Spleen (tissue), 7 donors: Measurements from ENCODE around the gene EHBP1L1.

Experiments
- CTCF ChIP-seq, 11 experiments: fragments of 200-600 bp in 7 of 11; fragments of 450-650 bp in 4 of 11; sonication (generic) in 4 of 11; IDR thresholded peaks in 8 of 11; conservative IDR thresholded peaks in 3 of 11; 1 replicate in 7 of 11; 2 replicates in 4 of 11; pipeline versions ENCODE4 v1.4.0 to v1.8.0; 2016 to 2021; ENCODE audit warnings: antibody characterized with exemption in 11 of 11, inconsistent platforms in 4 of 11, mild to moderate bottlenecking in 1 of 11
- POLR2A ChIP-seq, 3 donors: fragments of 450-650 bp; IDR thresholded peaks; one replicate each; pipeline ENCODE4 v1.5.1; 2017; ENCODE audit warnings: antibody characterized with exemption in 3 of 3, mild to moderate bottlenecking in 1 of 3
- POLR2AphosphoS5 ChIP-seq, 3 donors: sonication (generic); formaldehyde crosslinking; IDR thresholded peaks; one replicate each; pipeline ENCODE4 v1.5.1; 2017; ENCODE audit warnings: antibody characterized with exemption in 3 of 3
- donor health status: DM: no; HTN: no; CAD: no; lungs with moderate emphysema.
- donor health status: DM: no; HTN: no; CAD: no.
- donor health status: DM: no; HTN: no; CAD: no.

- TF ChIP-seq CTCF (IDR thresholded peaks at IDR 0.05 in 8 of 11, conservative IDR thresholded peaks at IDR 0.05 in 3 of 11): no peak
- no peak for TF ChIP-seq POLR2AphosphoS5 (IDR thresholded peaks at IDR 0.05)
- no peak for TF ChIP-seq POLR2A (IDR thresholded peaks at IDR 0.05)
Measured at GRCh38 chr11:65562788-65563187, 13.1 kb upstream of the EHBP1L1 start.
